ENCODE measurements around the gene SMYD1. TPM values are rescaled to one million over a fixed set of nuclear protein-coding genes. Genes with fewer than 3 reads are reported as not detected.
"Not testable (repeated sequence)": the region's sequence is repeated elsewhere in the genome, so short reads cannot be mapped to it uniquely, and the experiment has no call there.

SMYD1 gene
- total RNA-seq, result 7.3 TPM

DNA sequence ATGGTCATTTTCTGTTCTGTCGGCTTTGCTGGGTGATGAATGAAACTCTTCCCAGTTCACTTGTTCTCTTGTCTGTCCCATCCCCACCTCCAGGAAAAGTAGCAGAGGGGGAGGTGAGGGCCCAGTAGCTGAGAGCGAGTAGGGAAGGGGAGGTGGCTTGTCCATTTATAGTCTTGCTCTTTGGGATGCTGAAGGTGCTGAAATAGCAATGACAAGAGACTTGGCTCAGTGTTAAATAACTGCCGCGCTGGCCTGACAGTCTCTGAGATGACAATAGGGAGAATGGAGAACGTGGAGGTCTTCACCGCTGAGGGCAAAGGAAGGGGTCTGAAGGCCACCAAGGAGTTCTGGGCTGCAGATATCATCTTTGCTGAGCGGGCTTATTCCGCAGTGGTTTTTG, at the start of gene SMYD1:
Gene SMYD1 (plus strand): TSS at position 228 of the 400 bp plus-strand sequence. CDS start 40 bp downstream, at position 268.
- DNase-seq (ENCODE audit: low spot score), result no peak

DNA sequence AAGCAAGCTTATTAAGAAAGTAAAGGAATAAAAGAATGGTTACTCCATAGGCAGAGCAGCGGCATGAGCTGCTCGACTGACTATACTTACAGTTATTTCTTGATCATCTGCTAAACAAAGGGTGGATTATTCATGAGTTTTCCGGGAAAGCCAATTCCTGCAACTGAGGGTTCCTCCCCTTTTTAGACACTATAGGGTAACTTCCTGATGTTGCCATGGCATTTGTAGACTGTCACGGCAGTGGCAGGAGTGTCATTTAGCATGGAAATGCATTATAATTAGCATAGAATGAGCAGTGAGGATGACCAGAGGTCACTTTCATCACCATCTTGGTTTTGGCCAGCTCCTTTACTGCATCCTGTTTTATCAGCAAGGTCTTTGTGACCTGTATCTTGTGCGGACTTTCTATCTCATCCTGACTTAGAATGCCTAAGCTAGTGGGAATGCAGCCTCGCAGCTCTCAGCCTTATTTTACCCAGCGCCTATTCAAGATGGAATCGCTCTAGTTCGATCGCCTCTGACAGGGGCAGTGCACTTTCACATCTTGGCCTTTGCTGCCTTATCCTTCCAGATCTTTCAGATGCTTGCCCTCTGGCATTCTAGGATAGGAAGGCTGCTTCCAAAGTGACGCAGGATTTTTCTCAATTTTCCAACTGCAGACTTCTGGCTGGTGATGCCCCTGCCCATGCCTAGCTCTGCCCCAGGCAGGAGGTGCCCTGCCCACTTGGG, 49.4 kb upstream of the SMYD1 start:
- DNase-seq (ENCODE audit: low spot score), result not testable (repeated sequence)

GRCh38 chr2:88018909-88019308, 48.7 kb upstream of the SMYD1 start:
- DNase-seq (ENCODE audit: low spot score), result no peak

- DNase-seq (ENCODE audit: low spot score), result no peak
Measured at GRCh38 chr2:88019985-88020384, 47.6 kb upstream of the SMYD1 start.

DNA sequence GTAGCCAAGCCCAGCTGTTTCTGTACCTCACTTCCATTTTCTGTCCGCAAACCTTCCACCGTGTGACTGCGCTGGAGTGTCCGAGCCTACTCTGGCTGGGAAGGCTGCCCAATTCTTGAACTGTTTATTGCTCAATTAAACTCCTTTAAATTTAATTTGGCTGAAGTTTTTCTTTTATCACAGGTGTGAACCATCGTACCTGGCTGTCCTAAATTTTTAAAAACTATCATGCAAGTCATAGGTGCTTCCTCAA, 45.0 kb upstream of the SMYD1 start:
- no peak for DNase-seq (ENCODE audit: low spot score)

DNA sequence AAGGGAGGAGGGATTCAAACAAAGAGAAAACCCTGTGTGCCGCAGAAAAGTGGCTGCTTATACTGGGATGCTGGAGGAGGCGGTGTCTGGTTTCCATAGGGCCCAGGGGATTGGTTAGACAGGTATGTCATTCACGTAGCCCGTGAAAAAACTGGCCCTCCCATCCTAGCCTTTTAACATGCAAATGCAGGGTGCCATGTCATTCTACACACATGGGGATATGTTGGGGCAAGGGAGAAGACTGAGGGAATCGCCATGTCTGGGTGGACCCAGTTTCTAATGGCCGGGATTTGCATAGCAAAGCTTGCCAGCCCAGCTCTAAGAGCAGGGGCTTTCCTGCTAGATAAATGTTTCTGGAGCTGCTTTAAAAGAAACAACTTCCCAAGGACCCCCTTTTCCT, 43.1 kb upstream of the SMYD1 start:
- no peak for DNase-seq (ENCODE audit: low spot score)

DNA sequence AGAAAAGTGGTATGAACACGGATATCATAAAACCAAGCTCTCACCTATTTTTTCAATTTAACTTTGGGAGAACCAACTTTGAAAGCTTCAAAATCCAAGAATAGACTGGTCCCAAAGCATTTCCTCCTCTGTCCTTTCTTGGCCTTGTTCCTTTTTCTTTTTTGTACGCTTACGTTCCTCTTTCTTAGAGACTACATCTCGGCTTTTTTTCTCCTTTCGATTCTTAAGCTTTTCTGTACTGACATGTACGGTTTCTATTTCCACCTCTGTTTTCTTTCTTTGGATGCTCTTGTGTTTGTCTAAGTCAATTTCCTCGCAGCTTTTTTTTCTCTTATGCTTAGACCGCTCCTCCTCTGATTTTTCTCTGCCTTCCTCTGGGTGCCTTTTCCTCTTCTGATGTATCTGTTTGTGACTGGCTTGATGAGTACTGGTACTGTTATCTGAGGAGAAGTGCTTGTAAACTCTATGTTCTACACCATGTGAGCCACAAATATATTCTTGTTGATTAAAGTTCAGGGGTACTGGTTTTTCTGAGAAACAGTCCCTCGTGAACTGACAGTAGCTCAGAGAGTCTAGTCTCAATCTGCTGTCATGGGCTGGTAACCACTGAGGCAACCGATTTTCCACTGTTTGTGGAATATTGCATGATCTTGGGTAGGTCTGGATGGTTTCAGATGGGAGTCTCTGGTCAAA, 39.8 kb upstream of the SMYD1 start:
- DNase-seq (ENCODE audit: low spot score), result no peak

DNA sequence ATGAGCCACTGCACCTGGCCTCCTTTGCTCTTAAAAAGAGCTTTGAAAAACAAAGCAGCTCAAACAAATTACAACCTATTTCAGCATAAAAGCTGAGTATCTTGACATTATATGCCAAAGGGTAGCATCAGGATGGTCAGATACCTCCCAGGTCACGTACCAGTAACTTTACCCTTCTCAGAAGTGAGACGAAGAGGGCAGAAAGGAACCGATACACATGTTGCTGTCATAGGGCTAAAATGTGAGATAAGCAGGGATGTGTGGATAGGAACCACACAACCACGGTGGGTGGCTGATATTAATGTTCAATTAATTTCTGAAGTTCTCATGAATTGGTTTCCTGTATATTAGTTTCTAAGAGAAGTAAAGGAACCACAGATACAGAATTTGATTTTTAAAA, 38.7 kb upstream of the SMYD1 start:
- DNase-seq (ENCODE audit: low spot score), result no peak

DNA sequence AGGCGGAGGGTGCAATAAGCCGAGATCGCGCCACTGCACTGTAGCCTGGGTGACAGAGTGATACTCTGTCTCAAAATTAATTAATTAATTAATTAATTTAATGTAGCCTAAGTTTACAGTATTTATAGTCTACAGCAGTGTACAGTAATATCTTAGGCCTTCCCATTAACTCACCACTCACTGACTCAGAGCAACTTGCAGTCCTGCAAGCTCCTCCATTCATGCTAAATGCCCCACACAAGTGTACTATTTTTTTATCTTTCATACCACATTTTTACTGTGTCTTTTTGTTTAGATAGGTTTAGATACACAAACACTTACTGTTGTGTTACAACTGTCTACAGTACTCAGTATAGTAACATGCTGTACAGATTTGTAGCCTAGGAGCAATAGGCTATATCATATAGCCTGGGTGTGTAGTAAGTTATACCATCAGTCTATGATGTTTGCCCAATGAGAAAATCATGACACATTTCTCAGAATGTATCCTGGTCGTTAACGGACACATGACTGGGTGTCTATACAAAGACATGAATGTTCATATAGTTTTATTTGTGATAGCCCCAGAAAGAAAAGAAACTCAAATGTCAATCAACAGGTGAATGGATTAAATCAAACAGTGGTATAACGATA, 35.4 kb upstream of the SMYD1 start:
- DNase-seq (ENCODE audit: low spot score), result no peak

GRCh38 chr2:88036182-88036581, 31.4 kb upstream of the SMYD1 start:
- DNase-seq (ENCODE audit: low spot score), result no peak

- no peak for DNase-seq (ENCODE audit: low spot score)
Measured at GRCh38 chr2:88036606-88037005, 31.0 kb upstream of the SMYD1 start.

- no peak for DNase-seq (ENCODE audit: low spot score)
Measured at GRCh38 chr2:88038263-88039105, 29.1 kb upstream of the SMYD1 start.

DNA sequence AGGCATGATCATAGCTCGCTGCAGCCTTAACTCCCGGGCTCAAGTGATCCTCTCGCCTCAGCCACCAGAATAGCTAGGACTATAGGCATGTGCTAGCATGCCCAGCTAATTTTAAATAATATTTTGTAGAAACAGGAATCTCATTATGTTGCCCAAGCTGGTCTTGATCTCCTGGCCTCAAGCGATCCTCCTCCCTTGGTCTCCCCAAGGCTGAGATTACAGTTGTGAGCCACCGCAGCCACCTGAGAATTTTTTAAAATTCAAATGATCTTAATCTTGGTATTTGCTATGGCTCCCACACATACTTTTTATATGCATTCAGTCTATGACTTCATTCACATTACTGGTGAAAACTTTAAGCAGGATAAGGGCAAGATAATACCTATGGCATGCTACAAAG, 25.1 kb upstream of the SMYD1 start:
- no peak for DNase-seq (ENCODE audit: low spot score)

GRCh38 chr2:88045561-88045960, 22.1 kb upstream of the SMYD1 start:
- not testable (repeated sequence) for DNase-seq (ENCODE audit: low spot score)

DNA sequence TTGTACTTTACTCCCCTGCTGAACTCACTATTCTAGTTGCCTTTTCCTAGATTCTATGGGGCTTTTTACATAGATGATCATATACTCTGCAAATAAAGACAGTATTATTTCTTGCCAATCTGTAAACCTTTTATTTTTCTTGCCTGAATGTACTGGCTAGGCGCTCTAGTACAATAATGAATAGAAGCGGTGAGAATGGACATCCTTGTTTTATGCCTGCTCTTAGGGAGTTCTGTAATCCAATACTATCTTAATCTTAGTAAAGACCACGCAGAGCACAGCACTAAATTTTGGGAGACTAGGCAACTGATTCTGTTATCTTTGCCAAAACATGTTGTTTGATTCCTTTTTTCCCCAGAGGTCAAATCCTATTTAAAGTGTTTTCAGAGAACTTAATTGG, 19.1 kb upstream of the SMYD1 start:
- no peak for DNase-seq (ENCODE audit: low spot score)

GRCh38 chr2:88049622-88050021, 18.0 kb upstream of the SMYD1 start:
- no peak for DNase-seq (ENCODE audit: low spot score)

DNA sequence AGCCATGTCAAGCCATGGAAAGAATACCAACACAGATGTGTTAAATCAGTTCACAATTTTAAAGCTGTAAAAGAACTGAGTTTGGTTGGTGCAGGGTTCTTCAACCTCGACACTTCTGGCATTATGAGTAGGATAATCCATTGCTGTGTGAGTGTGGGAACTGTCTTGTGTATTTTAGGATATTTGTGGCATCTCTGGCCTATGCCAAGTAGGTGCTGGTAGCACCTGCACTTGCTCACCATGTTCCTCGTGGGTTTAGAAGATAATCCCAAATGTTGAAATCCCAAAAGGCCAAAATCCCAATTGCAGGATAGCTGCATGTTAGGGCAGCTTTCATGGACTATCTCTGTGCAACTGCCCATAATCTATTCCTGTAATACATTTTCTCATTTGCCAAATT, 15.8 kb upstream of the SMYD1 start:
- no peak for DNase-seq (ENCODE audit: low spot score)

DNA sequence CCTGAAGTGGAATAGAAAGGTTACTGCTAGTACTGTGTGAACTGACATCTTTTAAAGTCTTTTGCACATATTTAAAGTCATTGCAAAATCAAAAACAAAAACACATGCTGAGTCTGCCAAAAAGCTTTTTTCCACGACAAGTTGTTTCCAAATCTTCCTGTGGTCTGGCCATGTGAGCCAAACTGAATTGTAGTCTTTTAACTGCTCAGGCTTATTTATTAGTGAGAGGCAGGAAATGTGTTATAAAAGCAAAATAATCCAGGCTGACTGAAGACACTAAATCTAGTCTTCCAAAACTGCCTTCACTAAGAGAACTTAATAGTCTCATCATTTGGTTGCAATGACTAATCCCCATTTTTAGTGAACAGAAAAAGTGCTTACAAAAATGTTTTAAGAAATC, 14.3 kb upstream of the SMYD1 start:
- DNase-seq (ENCODE audit: low spot score), result no peak

DNA sequence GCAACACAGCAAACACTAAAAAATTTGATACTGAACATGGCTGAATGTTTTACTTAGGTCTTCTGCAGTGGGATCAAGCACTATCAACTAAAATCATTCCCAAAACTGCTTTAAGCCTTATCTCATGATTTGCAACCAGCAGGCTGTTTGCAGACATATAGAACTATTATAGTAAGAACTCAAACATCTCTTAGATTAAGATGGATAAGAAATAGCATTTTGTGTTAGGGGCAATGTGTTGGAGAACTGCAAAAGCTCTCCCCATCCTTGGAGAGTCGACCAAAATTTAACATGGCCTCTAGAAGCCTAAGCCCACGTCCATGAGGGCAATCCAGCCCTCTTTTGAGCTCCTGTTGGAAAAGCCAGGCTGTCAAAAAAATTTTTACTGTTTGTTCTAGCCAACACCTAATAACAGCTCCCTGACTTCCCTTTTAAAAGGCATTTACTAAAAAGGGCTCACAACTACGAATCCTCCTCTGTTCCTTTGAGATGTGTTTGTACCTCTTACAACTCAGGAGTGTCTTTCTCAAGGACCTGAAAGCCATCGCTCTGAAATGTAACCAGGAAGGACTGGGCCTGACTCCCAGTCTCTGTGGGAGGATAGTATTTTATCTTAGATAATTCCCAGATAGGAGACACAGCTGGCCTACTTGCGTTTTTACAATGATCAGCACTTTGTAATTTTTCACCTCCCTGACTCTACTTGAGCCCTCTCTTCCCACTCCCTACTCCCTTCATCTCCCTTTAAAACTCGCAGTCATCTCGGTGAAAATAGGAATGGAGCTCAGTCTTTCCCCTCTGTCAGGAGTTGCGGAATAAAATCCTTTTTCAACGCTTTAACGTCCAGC, 13.5 kb upstream of the SMYD1 start:
- DNase-seq (ENCODE audit: low spot score), result no peak

DNA sequence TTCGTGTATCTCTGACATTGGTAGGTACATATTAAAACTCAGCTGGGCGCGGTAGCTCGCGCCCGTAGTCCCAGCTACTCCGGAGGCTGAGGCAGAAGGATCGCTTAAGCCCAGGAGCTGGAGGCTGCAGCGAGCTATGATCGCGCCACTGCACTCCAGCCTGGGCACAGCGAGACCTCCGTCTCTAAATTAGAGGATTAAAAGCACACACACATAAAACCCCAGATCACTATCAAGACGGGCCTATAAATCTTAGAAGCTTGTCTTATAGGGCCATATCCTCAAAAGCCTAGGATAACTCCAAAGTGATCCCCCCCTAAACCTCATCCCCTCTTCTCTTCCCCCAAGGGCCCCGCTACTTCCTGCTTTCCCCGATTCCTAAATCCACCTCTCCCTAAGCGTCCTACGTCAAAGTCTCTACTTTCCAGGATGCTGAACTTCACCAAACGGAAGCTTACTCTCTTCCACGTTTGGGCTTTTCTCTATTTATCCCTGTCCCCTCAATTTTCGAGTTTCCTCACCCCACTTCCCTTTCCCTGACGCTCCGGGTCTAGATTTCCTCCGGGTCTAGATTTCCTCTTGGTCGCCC, 12.7 kb upstream of the SMYD1 start:
- DNase-seq (ENCODE audit: low spot score), result no peak

Data from mucosa of gallbladder (tissue), 1 donor.